ENCODE measurements around the gene ZNF862.

- TF ChIP-seq CTCF (IDR thresholded peaks at IDR 0.05) (no peak), EP300 (IDR thresholded peaks at IDR 0.05) (no peak), POLR2A (IDR thresholded peaks at IDR 0.05) (no peak)
These were observed 21.7 kb downstream of the ZNF862 start for GRCh38 chr7:149859876-149860275.

Data from gastroesophageal sphincter (tissue), 3 donors.